Panc1 (cell line): ENCODE results near the gene ADCY2. TPM values are rescaled to one million over a fixed set of nuclear protein-coding genes. Genes with fewer than 3 reads are reported as not detected.

ENCODE experiments used
- ATAC-seq: fragments of 200-7000 bp; cut with Tn5 transposase; 2 replicates; pipeline ENCODE4 v1.9.1; 2020; ENCODE audit warnings: mild to moderate bottlenecking, moderate library complexity
- BruUV-seq: library from RNA; stranded (reverse); fragments of 400-500 nt; replicated peaks from 2 replicates; lab custom pipeline; 2021; lab: Mats Ljungman, UMichigan
- CTCF ChIA-PET: fragments of 300-600 bp; sonication (Branson Sonifier 250); formaldehyde crosslinking; loops from one replicate; lab custom pipeline; 2022; ENCODE audit warnings: antibody characterized with exemption; lab: Charles Lee
- POLR2A ChIA-PET: fragments of 300-600 bp; sonication (Branson Sonifier 250); formaldehyde crosslinking; loops from one replicate; lab custom pipeline; 2022; ENCODE audit warnings: antibody characterized with exemption; lab: Charles Lee
- DNase-seq: peaks from one replicate; pipeline ENCODE4 v3.0.0-alpha.2; 2010; ENCODE audit warnings: low read depth, low spot score
- H3K27ac ChIP-seq: 2 replicates; pipeline ENCODE4 v1.5.1; 2011; ENCODE audit warnings: mild to moderate bottlenecking, low read length, inconsistent platforms
- H3K27me3 ChIP-seq: fragments of 200-500 bp; sonication (Bioruptor generic); 2 replicates; pipeline ENCODE4 v1.6.0; 2014; ENCODE audit warnings: low read length, inconsistent platforms; ENCODE audit not compliant: control insufficient read depth, insufficient read depth
- H3K36me3 ChIP-seq: fragments of 200-500 bp; sonication (Bioruptor generic); 2 replicates; pipeline ENCODE4 v1.5.1; 2014; ENCODE audit warnings: inconsistent platforms, mild to moderate bottlenecking, low read length, moderate library complexity; ENCODE audit not compliant: control insufficient read depth, insufficient read depth
- H3K4me1 ChIP-seq: 2 replicates; pipeline ENCODE4 v1.5.1; 2011; ENCODE audit warnings: inconsistent platforms, mild to moderate bottlenecking, low read length, moderate library complexity; ENCODE audit not compliant: control insufficient read depth, insufficient read depth
- H3K4me3 ChIP-seq, 2 experiments: 2 replicates each; pipeline ENCODE4 v1.5.1; 2011 to 2012; ENCODE audit warnings: low read depth in 2 of 2, low read length in 2 of 2, mild to moderate bottlenecking in 2 of 2, inconsistent platforms in 1 of 2, moderate library complexity in 1 of 2
- H3K9me3 ChIP-seq: fragments of 200-500 bp; sonication (Bioruptor generic); 2 replicates; pipeline ENCODE4 v1.5.1; 2014; ENCODE audit warnings: low read depth, mild to moderate bottlenecking, inconsistent platforms, low read length, moderate library complexity; ENCODE audit not compliant: control insufficient read depth, insufficient read depth
- CTCF ChIP-seq: fragments of 450-650 bp; IDR thresholded peaks from 2 replicates; pipeline ENCODE4 v1.5.1; 2017; ENCODE audit warnings: mild to moderate bottlenecking
- POLR2AphosphoS5 ChIP-seq: IDR thresholded peaks from 2 replicates; pipeline ENCODE4 v1.6.1; 2012; ENCODE audit warnings: mild to moderate bottlenecking, low read depth, low read length, moderate library complexity
- REST ChIP-seq, 2 experiments: IDR thresholded peaks; 2 replicates each; pipeline ENCODE4 v1.6.1; 2011 to 2012; ENCODE audit warnings: low read depth in 2 of 2, control low read depth in 1 of 2, low read length in 1 of 2, mild to moderate bottlenecking in 1 of 2, moderate library complexity in 1 of 2; ENCODE audit not compliant: insufficient read depth in 1 of 2
- SIN3A ChIP-seq: IDR thresholded peaks from 2 replicates; pipeline ENCODE4 v1.6.1; 2012; ENCODE audit warnings: low read depth, mild to moderate bottlenecking, low read length, moderate library complexity, borderline replicate concordance; ENCODE audit not compliant: insufficient read depth
- TCF7L2 ChIP-seq: IDR thresholded peaks from 2 replicates; pipeline ENCODE4 v1.6.1; 2011; ENCODE audit warnings: mild to moderate bottlenecking, low read depth, low read length, inconsistent platforms
- in situ Hi-C: cut with HindIII; loops from 2 replicates; pipeline ENCODE4 v1.10.0; 2016; ENCODE audit warnings: low sequenced_read_pairs, low pct_unique_long_range_greater_than_20kb
- intact Hi-C: fragments of 100-400 bp; cut with micrococcal nuclease; formaldehyde crosslinking; loops from one replicate; pipeline ENCODE4 v1.10.0; 2022; ENCODE audit not compliant: unreplicated experiment
- total RNA-seq: library from RNA; stranded (reverse); gene quantifications from one replicate; pipeline ENCODE4 v1.2.1, GENCODE V29; 2021; ENCODE audit not compliant: unreplicated experiment

ADCY2 gene
- total RNA-seq, 1 experiment from 2014 or later, result 0.13 TPM

- ATAC-seq (no peak), DNase-seq (no peak)
- no peak for TF ChIP-seq REST (IDR thresholded peaks at IDR 0.05; ENCODE audit: insufficient read depth in 1 of 2, low read depth in 2 of 2, low read length in 1 of 2)
- no peak for TF ChIP-seq CTCF
- no peak for TF ChIP-seq TCF7L2
- TF ChIP-seq SIN3A, result no peak
- TF ChIP-seq POLR2AphosphoS5, result no peak
- in situ Hi-C loops (no loop called here), intact Hi-C loops (no loop called here)
- H3K9me3 ChIP-seq, result no peaks in the 10 kb centered on the region
- CTCF ChIA-PET, result no interaction called here
- POLR2A ChIA-PET, result no interaction called here
- no peak overlapping the region for H3K4me3 ChIP-seq
- no TSS peak for BruUV-seq
- no peaks in the 10 kb centered on the region for H3K4me1 ChIP-seq
- H3K27ac ChIP-seq, result no peak overlapping the region
- H3K36me3 ChIP-seq, result no peaks in the 10 kb centered on the region
- H3K27me3 ChIP-seq, result peaks cover 5% of the 10 kb centered on the region
Measured at GRCh38 chr5:7784683-7785380, 388.9 kb downstream of the ADCY2 start.

GRCh38 chr5:7787770-7788169 is 391.8 kb downstream of the ADCY2 start:
- intact Hi-C loops, result no loop called here
- BruUV-seq, result no TSS peak

More at GRCh38 chr5:7787770-7788169, 391.8 kb downstream of the ADCY2 start:
- H3K4me3 ChIP-seq, result no peak overlapping the region
- no peaks in the 10 kb centered on the region for H3K9me3 ChIP-seq
- ChIA-PET CTCF (no interaction called here), POLR2A (no interaction called here)
- H3K27me3 ChIP-seq, result peaks cover 5% of the 10 kb centered on the region
- H3K36me3 ChIP-seq, result no peaks in the 10 kb centered on the region
- TF ChIP-seq POLR2AphosphoS5 (no peak), REST (IDR thresholded peaks at IDR 0.05; ENCODE audit: insufficient read depth in 1 of 2, low read depth in 2 of 2, low read length in 1 of 2) (no peak), CTCF (no peak), SIN3A (no peak), TCF7L2 (no peak)
- no peak overlapping the region for H3K27ac ChIP-seq
- H3K4me1 ChIP-seq, result no peaks in the 10 kb centered on the region
- DNase-seq (no peak), ATAC-seq (no peak)
- in situ Hi-C loops, result no loop called here
